ENCODE measurements around the gene CPED1.
A peak's percentile ranks its signal among the peaks of the same experiment; 100 is the strongest.

Gene CPED1

DNA sequence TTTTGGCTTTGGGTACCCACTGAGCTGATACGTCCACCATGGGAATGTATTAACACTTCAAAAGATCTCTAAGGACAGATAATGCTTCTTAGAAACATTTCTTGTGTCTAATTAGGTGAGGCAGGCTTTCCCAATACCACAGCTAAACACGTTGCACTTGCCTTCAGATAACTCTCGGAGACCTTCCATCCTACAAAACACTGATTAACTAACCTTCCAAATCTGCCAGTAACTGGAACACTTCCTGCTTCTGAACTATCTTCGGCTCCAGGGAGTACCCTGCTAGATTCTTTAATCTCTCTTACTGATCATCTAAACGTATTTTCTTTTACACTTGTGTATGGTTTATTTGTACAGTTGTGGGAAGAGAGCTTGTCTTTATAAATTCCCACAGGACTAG is 339.2 kb downstream of the CPED1 start (continued):
- no peak for TF ChIP-seq GFI1B (tag by site-specific recombination; IDR thresholded peaks at IDR 0.05)

- Histone ChIP-seq H3K36me3 (ENCODE audit: control insufficient read depth in 2 of 2, insufficient read depth in 1 of 2, low read length in 2 of 2) (no peaks in the 10 kb centered on the region), H3K4me1 (ENCODE audit: control insufficient read depth, insufficient read depth, low read length) (peaks cover 3% of the 10 kb centered on the region; the same call in 1 of the 2 replicates), H3K4me3 (ENCODE audit: low read depth, low read length) (peak within 1 kb of the TSS; percentile 63), H3K27ac (ENCODE audit: extremely low read depth, low read depth, low read length) (peak within 1 kb of the TSS; percentile 57; the same call in 1 of the 2 replicates), H3K9me3 (ENCODE audit: control insufficient read depth, insufficient read depth, low read depth, low read length) (no peaks in the 10 kb centered on the region)
- ChIA-PET CTCF (interaction anchor here (1.2 to 1.3 kb wide), 2 partner anchors 16 to 109 kb away, joined by 3 to 5 read pairs; no protein-coding TSS in a partner anchor), POLR2A (no interaction called here)
- TF ChIP-seq KLF9 (tag by site-specific recombination; IDR thresholded peaks at IDR 0.05; ENCODE audit: low read depth) (0 out of 2 replicates have a peak, but pooled peaks have one; percentile 23), GLIS1 (tag by site-specific recombination; IDR thresholded peaks at IDR 0.05) (peak; percentile 61), ZNF777 (tag by site-specific recombination; IDR thresholded peaks at IDR 0.05; ENCODE audit: borderline replicate concordance) (no peak), ZNF341 (tag by site-specific recombination; IDR thresholded peaks at IDR 0.05; ENCODE audit: low read depth) (peak; percentile 32; the same call in 1 of the 2 replicates), SP2 (tag by site-specific recombination; IDR thresholded peaks at IDR 0.05) (peak; percentile 71), GLIS2 (tag by site-specific recombination; IDR thresholded peaks at IDR 0.05) (0 out of 2 replicates have a peak, but pooled peaks have one; percentile 34), ZBTB20 (tag by site-specific recombination; IDR thresholded peaks at IDR 0.05) (no peak), ZBTB48 (tag by site-specific recombination; IDR thresholded peaks at IDR 0.05) (0 out of 2 replicates have a peak, but pooled peaks have one; percentile 9)
- TF ChIP-seq, protein P1, sequence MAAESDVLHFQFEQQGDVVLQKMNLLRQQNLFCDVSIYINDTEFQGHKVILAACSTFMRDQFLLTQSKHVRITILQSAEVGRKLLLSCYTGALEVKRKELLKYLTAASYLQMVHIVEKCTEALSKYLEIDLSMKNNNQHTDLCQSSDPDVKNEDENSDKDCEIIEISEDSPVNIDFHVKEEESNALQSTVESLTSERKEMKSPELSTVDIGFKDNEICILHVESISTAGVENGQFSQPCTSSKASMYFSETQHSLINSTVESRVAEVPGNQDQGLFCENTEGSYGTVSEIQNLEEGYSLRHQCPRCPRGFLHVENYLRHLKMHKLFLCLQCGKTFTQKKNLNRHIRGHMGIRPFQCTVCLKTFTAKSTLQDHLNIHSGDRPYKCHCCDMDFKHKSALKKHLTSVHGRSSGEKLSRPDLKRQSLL (tag by site-specific recombination; IDR thresholded peaks at IDR 0.05), result peak; percentile 92
- TF ChIP-seq, protein P2, sequence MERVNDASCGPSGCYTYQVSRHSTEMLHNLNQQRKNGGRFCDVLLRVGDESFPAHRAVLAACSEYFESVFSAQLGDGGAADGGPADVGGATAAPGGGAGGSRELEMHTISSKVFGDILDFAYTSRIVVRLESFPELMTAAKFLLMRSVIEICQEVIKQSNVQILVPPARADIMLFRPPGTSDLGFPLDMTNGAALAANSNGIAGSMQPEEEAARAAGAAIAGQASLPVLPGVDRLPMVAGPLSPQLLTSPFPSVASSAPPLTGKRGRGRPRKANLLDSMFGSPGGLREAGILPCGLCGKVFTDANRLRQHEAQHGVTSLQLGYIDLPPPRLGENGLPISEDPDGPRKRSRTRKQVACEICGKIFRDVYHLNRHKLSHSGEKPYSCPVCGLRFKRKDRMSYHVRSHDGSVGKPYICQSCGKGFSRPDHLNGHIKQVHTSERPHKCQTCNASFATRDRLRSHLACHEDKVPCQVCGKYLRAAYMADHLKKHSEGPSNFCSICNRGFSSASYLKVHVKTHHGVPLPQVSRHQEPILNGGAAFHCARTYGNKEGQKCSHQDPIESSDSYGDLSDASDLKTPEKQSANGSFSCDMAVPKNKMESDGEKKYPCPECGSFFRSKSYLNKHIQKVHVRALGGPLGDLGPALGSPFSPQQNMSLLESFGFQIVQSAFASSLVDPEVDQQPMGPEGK (tag by site-specific recombination; IDR thresholded peaks at IDR 0.05), result peak; percentile 26; the same call in 1 of the 2 replicates
- TF ChIP-seq, protein P3, sequence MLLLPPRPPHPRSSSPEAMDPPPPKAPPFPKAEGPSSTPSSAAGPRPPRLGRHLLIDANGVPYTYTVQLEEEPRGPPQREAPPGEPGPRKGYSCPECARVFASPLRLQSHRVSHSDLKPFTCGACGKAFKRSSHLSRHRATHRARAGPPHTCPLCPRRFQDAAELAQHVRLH (tag by site-specific recombination; IDR thresholded peaks at IDR 0.05), result no peak
- TF ChIP-seq, protein P4, sequence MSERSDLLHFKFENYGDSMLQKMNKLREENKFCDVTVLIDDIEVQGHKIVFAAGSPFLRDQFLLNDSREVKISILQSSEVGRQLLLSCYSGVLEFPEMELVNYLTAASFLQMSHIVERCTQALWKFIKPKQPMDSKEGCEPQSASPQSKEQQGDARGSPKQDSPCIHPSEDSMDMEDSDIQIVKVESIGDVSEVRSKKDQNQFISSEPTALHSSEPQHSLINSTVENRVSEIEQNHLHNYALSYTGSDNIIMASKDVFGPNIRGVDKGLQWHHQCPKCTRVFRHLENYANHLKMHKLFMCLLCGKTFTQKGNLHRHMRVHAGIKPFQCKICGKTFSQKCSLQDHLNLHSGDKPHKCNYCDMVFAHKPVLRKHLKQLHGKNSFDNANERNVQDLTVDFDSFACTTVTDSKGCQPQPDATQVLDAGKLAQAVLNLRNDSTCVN (tag by site-specific recombination; optimal IDR thresholded peaks at IDR 0.05), result peak; percentile 32
These were observed 340.1 kb downstream of the CPED1 start, which contains the start of gene WNT16 for GRCh38 chr7:121328508-121329190. Gene WNT16, plus strand, starts transcription at chr7:121329000. Its CDS starts 293 bp downstream, at chr7:121329293.

- no peaks in the 10 kb centered on the region for H3K36me3 ChIP-seq (ENCODE audit: control insufficient read depth in 2 of 2, insufficient read depth in 1 of 2, low read length in 2 of 2)
- no peaks in the 10 kb centered on the region for H3K9me3 ChIP-seq (ENCODE audit: control insufficient read depth, insufficient read depth, low read depth, low read length)
- POLR2A ChIA-PET, result interaction anchor here (1.2 kb wide), 1 partner anchor 66 kb away, joined by 5 read pairs; the partner anchor contains the start of gene FAM3C
- H3K27ac ChIP-seq (ENCODE audit: extremely low read depth, low read depth, low read length), result peak overlapping the region; percentile 57; the same call in 1 of the 2 replicates
- CTCF ChIA-PET, result interaction anchor here (0.8 to 1.4 kb wide), 6 partner anchors 17 to 217 kb away, joined by 3 to 6 read pairs (median 4); no protein-coding TSS in a partner anchor
- no peaks in the 10 kb centered on the region for H3K4me1 ChIP-seq (ENCODE audit: control insufficient read depth, insufficient read depth, low read length)
- peak overlapping the region; percentile 63 for H3K4me3 ChIP-seq (ENCODE audit: low read depth, low read length)
- TF ChIP-seq, protein P2 (tag by site-specific recombination; IDR thresholded peaks at IDR 0.05), result peak; percentile 11; the same call in 1 of the 2 replicates
- TF ChIP-seq, protein P4 (tag by site-specific recombination; optimal IDR thresholded peaks at IDR 0.05), result peak; percentile 29
- no peak for TF ChIP-seq YY1 (tag by site-specific recombination; IDR thresholded peaks at IDR 0.05)
- TF ChIP-seq, protein P5, sequence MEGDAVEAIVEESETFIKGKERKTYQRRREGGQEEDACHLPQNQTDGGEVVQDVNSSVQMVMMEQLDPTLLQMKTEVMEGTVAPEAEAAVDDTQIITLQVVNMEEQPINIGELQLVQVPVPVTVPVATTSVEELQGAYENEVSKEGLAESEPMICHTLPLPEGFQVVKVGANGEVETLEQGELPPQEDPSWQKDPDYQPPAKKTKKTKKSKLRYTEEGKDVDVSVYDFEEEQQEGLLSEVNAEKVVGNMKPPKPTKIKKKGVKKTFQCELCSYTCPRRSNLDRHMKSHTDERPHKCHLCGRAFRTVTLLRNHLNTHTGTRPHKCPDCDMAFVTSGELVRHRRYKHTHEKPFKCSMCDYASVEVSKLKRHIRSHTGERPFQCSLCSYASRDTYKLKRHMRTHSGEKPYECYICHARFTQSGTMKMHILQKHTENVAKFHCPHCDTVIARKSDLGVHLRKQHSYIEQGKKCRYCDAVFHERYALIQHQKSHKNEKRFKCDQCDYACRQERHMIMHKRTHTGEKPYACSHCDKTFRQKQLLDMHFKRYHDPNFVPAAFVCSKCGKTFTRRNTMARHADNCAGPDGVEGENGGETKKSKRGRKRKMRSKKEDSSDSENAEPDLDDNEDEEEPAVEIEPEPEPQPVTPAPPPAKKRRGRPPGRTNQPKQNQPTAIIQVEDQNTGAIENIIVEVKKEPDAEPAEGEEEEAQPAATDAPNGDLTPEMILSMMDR (tag by site-specific recombination; IDR thresholded peaks at IDR 0.05), result peak; percentile 62
- TF ChIP-seq, protein P6, sequence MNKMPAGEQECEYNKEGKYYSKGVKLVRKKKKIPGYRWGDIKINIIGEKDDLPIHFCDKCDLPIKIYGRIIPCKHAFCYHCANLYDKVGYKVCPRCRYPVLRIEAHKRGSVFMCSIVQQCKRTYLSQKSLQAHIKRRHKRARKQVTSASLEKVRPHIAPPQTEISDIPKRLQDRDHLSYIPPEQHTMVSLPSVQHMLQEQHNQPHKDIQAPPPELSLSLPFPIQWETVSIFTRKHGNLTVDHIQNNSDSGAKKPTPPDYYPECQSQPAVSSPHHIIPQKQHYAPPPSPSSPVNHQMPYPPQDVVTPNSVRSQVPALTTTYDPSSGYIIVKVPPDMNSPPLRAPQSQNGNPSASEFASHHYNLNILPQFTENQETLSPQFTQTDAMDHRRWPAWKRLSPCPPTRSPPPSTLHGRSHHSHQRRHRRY (tag by site-specific recombination; IDR thresholded peaks at IDR 0.05), result no peak
These were observed 340.9 kb downstream of the CPED1 start for GRCh38 chr7:121329191-121330052.
